D721Med (cell line): Measurements from ENCODE around the gene MRPS30.
A peak's percentile ranks its signal among the peaks of the same experiment; 100 is the strongest.

Experiments
- DNase-seq: peaks from one replicate; pipeline ENCODE4 v3.0.0; 2011; ENCODE audit warnings: low spot score; ENCODE audit not compliant: insufficient read length
- FAIRE-seq: peaks from 2 replicates; lab custom pipeline; 2011; peaks lifted over from hg19 to GRCh38; lab: Jason Lieb, UNC
- CTCF ChIP-seq: IDR thresholded peaks from 2 replicates; pipeline ENCODE4 v1.5.1; 2012; ENCODE audit warnings: mild to moderate bottlenecking, control low read depth; ENCODE audit not compliant: insufficient read depth; ENCODE audit errors: missing control alignments

The MRPS30 gene

GRCh38 chr5:44844744-44845143 lies 36.0 kb downstream of the MRPS30 start:
- no peak for TF ChIP-seq CTCF
- peak; percentile 11 for FAIRE-seq
- DNase-seq, result no peak

- TF ChIP-seq CTCF, result no peak
- no peak for FAIRE-seq
- DNase-seq, result no peak
Observed at GRCh38 chr5:44845777-44846176, 37.0 kb downstream of the MRPS30 start.

DNA sequence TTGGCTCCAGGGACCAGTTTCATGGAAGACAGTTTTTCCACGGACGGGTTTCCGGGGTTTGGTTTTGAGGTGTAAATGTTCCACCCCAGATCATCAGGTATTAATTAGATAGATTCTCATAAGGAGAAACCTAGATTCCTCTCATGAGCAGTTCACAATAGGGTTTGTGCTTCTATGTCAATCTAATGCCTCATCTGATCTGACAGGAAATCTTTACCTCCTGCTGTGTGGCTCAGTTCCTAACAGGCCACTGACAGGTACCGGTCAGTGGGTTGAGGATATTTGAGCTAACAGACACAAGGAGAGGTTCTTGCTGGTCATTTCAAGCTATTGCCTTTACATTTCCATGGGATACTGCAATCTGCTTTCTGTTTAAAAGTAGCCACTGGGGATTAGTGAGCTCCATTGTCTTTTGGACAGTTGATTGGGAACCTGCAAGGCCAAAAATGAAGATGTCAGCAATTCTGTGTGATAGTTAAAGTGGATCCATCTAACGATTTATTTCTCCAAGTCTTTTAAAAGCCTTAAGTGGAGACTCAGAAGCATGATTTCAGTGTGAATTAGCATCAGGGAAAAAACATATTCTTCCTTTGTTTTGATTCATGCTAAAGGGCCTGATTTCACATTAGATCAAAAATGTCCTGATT lies 38.6 kb downstream of the MRPS30 start:
- TF ChIP-seq CTCF, result no peak
- DNase-seq, result no peak
- FAIRE-seq, result no peak

GRCh38 chr5:44860267-44860666 lies 51.5 kb downstream of the MRPS30 start:
- FAIRE-seq, result no peak
- DNase-seq, result no peak
- no peak for TF ChIP-seq CTCF

- TF ChIP-seq CTCF, result peak; percentile 76
- peak; percentile 93 for FAIRE-seq
- no peak for DNase-seq
Observed at GRCh38 chr5:44862808-44863207, 54.1 kb downstream of the MRPS30 start.
